ENCODE data around the gene PHIP.

PHIP gene

DNA sequence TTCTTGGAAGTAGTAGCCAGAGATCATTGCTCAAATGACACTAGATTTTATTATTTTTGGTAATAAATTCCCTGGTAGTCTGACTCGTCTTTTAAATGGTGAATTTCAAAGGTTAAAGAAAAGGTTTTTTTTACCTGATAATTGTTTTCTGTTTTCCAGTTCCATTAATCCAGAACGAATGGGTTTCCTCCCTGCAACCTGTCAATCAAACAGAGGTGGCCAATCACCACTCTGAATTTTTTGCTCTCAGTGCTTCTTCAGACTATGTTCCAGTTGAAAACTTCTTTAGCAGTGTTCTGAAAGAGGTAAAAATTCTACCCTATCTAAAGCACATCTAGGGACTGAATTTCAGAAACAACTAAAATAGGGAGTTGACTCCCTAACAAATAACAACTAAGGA, 73.8 kb downstream of the PHIP start:
- peaks cover 84% of the 10 kb centered on the region for H3K36me3 Mint-ChIP-seq
- no peak overlapping the region for H3K27ac Mint-ChIP-seq
- H3K4me3 Mint-ChIP-seq = no peak overlapping the region
- ATAC-seq (no peak), DNase-seq (ENCODE audit: low spot score in 2 of 2) (no peak)
- H3K4me1 Mint-ChIP-seq = no peaks in the 10 kb centered on the region
- H3K9me3 Mint-ChIP-seq = no peaks in the 10 kb centered on the region

DNA sequence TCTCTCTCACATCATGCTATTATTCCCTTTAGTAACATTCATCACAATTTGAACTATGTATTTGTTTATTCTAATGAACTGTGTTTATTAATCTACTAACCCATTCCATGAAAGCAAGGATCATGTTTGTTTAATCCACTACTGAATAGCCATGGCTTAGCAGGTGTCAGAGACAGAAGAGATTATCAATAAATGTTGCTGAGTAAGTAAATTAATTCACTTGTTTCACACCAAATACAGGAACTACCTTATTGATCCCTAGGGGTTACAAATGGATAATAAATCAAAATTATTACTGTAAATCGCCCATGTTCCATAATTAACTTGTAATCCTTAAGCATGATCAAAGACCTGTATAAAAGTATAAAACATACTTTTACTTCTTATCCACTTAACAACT, 76.6 kb downstream of the PHIP start:
- DNase-seq (ENCODE audit: low spot score in 2 of 2) = no peak
- no peaks in the 10 kb centered on the region for H3K4me1 Mint-ChIP-seq
- peaks cover 84% of the 10 kb centered on the region for H3K36me3 Mint-ChIP-seq

GRCh38 chr6:78999737-79000136, 78.3 kb downstream of the PHIP start:
- no peak for DNase-seq (ENCODE audit: low spot score in 2 of 2)
- no peak overlapping the region for H3K27ac Mint-ChIP-seq
- no peak for ATAC-seq
- no peak overlapping the region for H3K4me3 Mint-ChIP-seq
- H3K9me3 Mint-ChIP-seq = no peaks in the 10 kb centered on the region
- H3K4me1 Mint-ChIP-seq = no peaks in the 10 kb centered on the region
- peaks cover 94% of the 10 kb centered on the region for H3K36me3 Mint-ChIP-seq

More for the DNA sequence above, 76.6 kb downstream of the PHIP start:
- Mint-ChIP-seq H3K9me3 (no peaks in the 10 kb centered on the region), H3K4me3 (no peak overlapping the region), H3K27ac (peak overlapping the region; percentile 11)
- no peak for ATAC-seq

GRCh38 chr6:78995946-78996345, 82.1 kb downstream of the PHIP start:
- no peaks in the 10 kb centered on the region for H3K9me3 Mint-ChIP-seq
- no peak for ATAC-seq
- H3K4me1 Mint-ChIP-seq = no peaks in the 10 kb centered on the region
- H3K36me3 Mint-ChIP-seq = peaks cover 100% of the 10 kb centered on the region
- no peak overlapping the region for H3K27ac Mint-ChIP-seq
- H3K4me3 Mint-ChIP-seq = no peak overlapping the region
- DNase-seq (ENCODE audit: low spot score in 2 of 2) = no peak

DNA sequence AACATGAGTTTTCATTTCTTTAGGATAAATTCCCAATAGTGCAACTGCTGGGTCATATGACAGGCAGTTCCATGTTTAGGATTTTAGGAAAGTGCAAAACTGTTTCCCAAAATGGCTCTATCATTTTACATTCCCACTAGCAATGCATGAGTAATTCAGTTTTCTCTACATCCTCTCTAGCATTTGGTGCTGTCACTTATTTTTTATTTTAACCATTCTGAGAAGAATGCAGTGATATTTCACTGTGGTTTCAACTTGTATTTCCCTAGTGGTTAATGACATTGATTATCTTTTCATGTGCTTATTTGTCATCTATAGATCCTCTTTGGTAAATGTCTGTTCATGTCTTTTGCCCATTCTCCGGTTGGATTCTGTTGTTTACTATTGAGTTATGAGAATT, 82.7 kb downstream of the PHIP start:
- no peak for DNase-seq (ENCODE audit: low spot score in 2 of 2)
- no peak overlapping the region for H3K4me3 Mint-ChIP-seq
- H3K36me3 Mint-ChIP-seq = peaks cover 100% of the 10 kb centered on the region
- H3K27ac Mint-ChIP-seq = no peak overlapping the region
- ATAC-seq = no peak
- no peaks in the 10 kb centered on the region for H3K4me1 Mint-ChIP-seq
- no peaks in the 10 kb centered on the region for H3K9me3 Mint-ChIP-seq

DNA sequence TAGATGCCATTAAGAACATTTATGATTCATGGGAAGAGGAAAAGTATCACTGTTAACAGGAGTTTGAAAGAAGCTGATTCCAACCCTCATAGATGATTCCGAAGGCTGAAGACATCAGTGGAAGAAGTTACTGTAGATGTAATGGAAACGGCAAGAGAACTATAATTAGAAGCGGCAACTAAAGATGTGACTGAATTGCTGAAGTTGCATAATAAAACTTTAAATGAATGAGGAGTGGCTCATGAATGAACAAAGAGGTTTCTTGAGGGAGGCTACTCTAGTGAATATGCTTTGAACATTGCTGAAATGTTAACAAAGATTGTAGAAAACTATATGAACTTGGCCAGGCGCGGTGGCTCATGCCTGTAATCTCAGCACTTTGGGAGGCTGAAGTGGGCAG, 84.1 kb downstream of the PHIP start:
- Mint-ChIP-seq H3K9me3 (no peaks in the 10 kb centered on the region), H3K36me3 (peaks cover 100% of the 10 kb centered on the region), H3K4me3 (no peak overlapping the region), H3K4me1 (no peaks in the 10 kb centered on the region), H3K27ac (no peak overlapping the region)
- no peak for ATAC-seq
- DNase-seq (ENCODE audit: low spot score in 2 of 2) = no peak

GRCh38 chr6:78989191-78989590, 88.9 kb downstream of the PHIP start:
- no peaks in the 10 kb centered on the region for H3K9me3 Mint-ChIP-seq
- H3K27ac Mint-ChIP-seq = no peak overlapping the region
- no peaks in the 10 kb centered on the region for H3K4me1 Mint-ChIP-seq
- peaks cover 100% of the 10 kb centered on the region for H3K36me3 Mint-ChIP-seq
- H3K4me3 Mint-ChIP-seq = no peak overlapping the region
- ATAC-seq (no peak), DNase-seq (ENCODE audit: low spot score in 2 of 2) (no peak)

DNA sequence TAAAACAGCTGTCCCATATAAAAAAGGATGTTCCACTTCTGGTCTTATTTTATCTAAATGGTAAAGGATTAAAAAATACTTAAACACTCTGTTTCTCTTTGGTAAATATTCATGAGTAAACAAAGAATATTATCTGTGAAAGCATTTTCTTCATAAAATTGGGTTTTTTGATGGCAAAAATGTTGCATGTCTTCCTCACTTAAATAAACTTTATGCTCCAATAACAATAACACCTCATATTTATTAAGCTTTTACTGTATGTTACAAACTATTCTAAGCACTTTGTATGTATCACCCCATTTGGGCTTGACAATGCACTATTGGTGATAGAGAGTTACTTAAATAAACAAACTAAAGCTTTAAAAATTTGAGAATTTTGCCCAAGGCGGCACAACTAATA, 91.9 kb downstream of the PHIP start:
- DNase-seq (ENCODE audit: low spot score in 2 of 2) = no peak
- peaks cover 100% of the 10 kb centered on the region for H3K36me3 Mint-ChIP-seq
- no peak overlapping the region for H3K4me3 Mint-ChIP-seq

DNA sequence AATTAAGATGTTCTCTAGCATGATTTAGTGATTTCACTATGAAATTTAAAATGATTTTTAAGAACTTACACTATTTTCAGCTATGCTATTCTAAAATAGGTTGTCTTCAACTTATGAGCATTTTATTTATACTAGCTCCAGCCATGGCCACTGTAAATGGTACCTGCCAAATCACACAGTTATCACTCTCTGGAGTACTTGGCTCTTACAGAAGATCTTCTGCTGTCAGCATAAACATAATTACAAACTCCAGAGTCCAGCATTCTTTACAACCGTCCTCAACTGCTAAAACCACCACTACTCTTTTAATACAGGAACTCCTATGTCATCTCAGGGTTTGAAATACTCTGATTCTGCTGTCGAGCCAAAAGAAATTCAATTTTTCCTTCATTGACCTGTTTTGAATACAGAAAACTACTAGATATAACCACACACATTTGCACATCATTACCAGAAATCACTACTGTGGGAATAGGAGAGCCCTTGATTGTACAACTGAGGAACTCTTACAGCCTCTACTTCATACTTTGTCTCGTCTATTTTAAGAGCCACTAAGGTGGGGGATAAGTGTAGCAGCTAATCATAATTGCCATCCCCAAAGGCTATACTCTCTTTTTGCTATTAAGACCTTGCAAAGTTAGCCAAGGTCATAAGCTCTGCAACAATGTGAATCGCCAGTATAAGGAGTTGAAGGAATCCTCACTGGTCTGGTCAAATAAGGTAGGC, 93.7 kb downstream of the PHIP start:
- no peak overlapping the region for H3K4me3 Mint-ChIP-seq
- peaks cover 98% of the 10 kb centered on the region for H3K36me3 Mint-ChIP-seq
- H3K4me1 Mint-ChIP-seq = no peaks in the 10 kb centered on the region
- ATAC-seq = no peak
- H3K9me3 Mint-ChIP-seq = no peaks in the 10 kb centered on the region
- peak overlapping the region; percentile 10 for H3K27ac Mint-ChIP-seq
- DNase-seq (ENCODE audit: low spot score in 2 of 2) = no peak

More for the DNA sequence above, 91.9 kb downstream of the PHIP start:
- Mint-ChIP-seq H3K9me3 (no peaks in the 10 kb centered on the region), H3K27ac (no peak overlapping the region), H3K4me1 (no peaks in the 10 kb centered on the region)
- ATAC-seq = no peak

- DNase-seq (ENCODE audit: low spot score in 2 of 2) (no peak), ATAC-seq (no peak)
- no peaks in the 10 kb centered on the region for H3K9me3 Mint-ChIP-seq
- H3K36me3 Mint-ChIP-seq = peaks cover 95% of the 10 kb centered on the region
- H3K27ac Mint-ChIP-seq = no peak overlapping the region
- no peaks in the 10 kb centered on the region for H3K4me1 Mint-ChIP-seq
- H3K4me3 Mint-ChIP-seq = no peak overlapping the region
Observed at GRCh38 chr6:78967191-78967590, 110.9 kb downstream of the PHIP start.

GRCh38 chr6:78966542-78966941, 111.5 kb downstream of the PHIP start:
- ATAC-seq (no peak), DNase-seq (ENCODE audit: low spot score in 2 of 2) (no peak)
- peaks cover 100% of the 10 kb centered on the region for H3K36me3 Mint-ChIP-seq
- H3K4me1 Mint-ChIP-seq = no peaks in the 10 kb centered on the region
- no peak overlapping the region for H3K4me3 Mint-ChIP-seq
- no peaks in the 10 kb centered on the region for H3K9me3 Mint-ChIP-seq
- peak overlapping the region; percentile 12 for H3K27ac Mint-ChIP-seq

DNA sequence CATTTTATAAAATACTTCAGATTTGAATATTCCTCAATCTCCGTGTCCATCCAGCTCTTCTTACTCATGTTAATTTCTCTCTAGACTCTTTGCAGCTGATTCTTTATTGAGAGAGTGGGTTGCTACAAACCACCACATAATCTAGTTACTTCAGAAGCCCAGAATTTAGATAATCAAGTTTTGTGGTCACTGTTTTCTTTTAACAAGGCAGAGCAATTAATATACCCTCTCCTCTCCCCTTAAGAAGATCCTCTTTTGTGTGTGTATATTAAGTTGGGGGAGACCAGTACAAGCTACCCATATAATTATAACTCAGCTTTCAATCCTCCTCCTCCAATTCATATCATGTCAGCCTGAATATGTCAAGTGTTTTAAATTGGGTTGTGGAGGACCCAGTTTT, 115.6 kb downstream of the PHIP start:
- H3K36me3 Mint-ChIP-seq = peaks cover 98% of the 10 kb centered on the region
- no peak for ATAC-seq
- no peaks in the 10 kb centered on the region for H3K4me1 Mint-ChIP-seq
- H3K4me3 Mint-ChIP-seq = no peak overlapping the region
- H3K9me3 Mint-ChIP-seq = no peaks in the 10 kb centered on the region
- H3K27ac Mint-ChIP-seq = no peak overlapping the region
- DNase-seq (ENCODE audit: low spot score in 2 of 2) = no peak

GRCh38 chr6:78954740-78955139, 123.3 kb downstream of the PHIP start:
- Mint-ChIP-seq H3K9me3 (peaks cover 3% of the 10 kb centered on the region), H3K27ac (no peak overlapping the region), H3K4me1 (no peaks in the 10 kb centered on the region), H3K4me3 (no peak overlapping the region), H3K36me3 (peaks cover 99% of the 10 kb centered on the region)
- ATAC-seq (no peak), DNase-seq (ENCODE audit: low spot score in 2 of 2) (no peak)

GRCh38 chr6:78953798-78954197, 124.3 kb downstream of the PHIP start:
- Mint-ChIP-seq H3K27ac (no peak overlapping the region), H3K4me1 (no peaks in the 10 kb centered on the region), H3K4me3 (no peak overlapping the region), H3K36me3 (peaks cover 100% of the 10 kb centered on the region), H3K9me3 (peaks cover 3% of the 10 kb centered on the region)
- DNase-seq (ENCODE audit: low spot score in 2 of 2) (no peak), ATAC-seq (no peak)

DNA sequence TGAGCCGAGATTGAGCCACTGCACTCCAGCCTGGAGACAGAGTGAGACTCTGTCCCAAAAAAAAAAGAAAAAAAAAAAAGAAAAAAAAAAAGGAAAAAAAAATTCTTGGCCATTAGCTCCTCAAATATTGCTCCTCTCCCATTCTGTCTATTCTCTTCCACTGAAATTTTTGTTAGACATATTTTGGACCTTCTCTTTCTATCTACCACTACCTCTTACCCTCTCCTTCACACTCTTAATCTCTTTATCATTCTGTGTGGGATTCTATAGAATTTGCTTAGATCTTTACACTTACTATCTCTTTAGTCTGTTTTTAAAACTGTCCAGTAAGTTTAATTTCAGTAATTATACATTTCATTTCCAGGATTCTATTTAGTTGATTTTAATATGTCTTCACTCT, 125.7 kb downstream of the PHIP start:
- H3K4me1 Mint-ChIP-seq = no peaks in the 10 kb centered on the region
- peaks cover 100% of the 10 kb centered on the region for H3K36me3 Mint-ChIP-seq
- no peak for ATAC-seq
- no peak overlapping the region for H3K4me3 Mint-ChIP-seq
- no peak for DNase-seq (ENCODE audit: low spot score in 2 of 2)
- peaks cover 3% of the 10 kb centered on the region for H3K9me3 Mint-ChIP-seq
- H3K27ac Mint-ChIP-seq = no peak overlapping the region

DNA sequence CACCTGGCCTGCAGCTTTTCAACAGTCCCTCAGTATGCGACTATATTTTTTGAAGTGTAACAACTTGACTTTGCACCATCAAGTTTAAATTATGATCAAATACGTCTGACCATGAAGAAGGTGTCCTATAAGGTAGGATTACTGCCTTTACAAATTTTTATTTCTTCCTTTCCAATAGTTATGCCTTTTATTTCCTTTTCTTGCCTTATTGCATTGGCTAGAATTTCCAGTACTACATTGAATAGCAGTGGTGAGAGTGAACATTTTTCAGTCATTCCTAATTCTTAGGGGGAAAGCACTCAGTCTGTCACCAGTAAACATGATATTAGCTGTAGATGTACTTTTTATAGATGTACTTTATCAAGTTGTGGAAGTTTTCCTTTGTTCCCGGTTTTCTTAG, 129.3 kb downstream of the PHIP start:
- Mint-ChIP-seq H3K36me3 (peaks cover 100% of the 10 kb centered on the region), H3K9me3 (peaks cover 3% of the 10 kb centered on the region), H3K27ac (no peak overlapping the region), H3K4me1 (no peaks in the 10 kb centered on the region), H3K4me3 (no peak overlapping the region)
- DNase-seq (ENCODE audit: low spot score in 2 of 2) (no peak), ATAC-seq (no peak)

GRCh38 chr6:78947962-78948361, 130.1 kb downstream of the PHIP start:
- peaks cover 100% of the 10 kb centered on the region for H3K36me3 Mint-ChIP-seq
- H3K27ac Mint-ChIP-seq = no peak overlapping the region
- ATAC-seq = no peak
- DNase-seq (ENCODE audit: low spot score in 2 of 2) = no peak
- H3K9me3 Mint-ChIP-seq = peaks cover 3% of the 10 kb centered on the region
- H3K4me1 Mint-ChIP-seq = no peaks in the 10 kb centered on the region
- H3K4me3 Mint-ChIP-seq = no peak overlapping the region
